Neural cell (in vitro differentiated cells): Measurements from ENCODE around the gene TAS2R41. TPM values are rescaled to one million over a fixed set of nuclear protein-coding genes. Genes with fewer than 3 reads are reported as not detected.

ENCODE experiments used
- H2AFZ ChIP-seq: fragments of 200-600, 300-800 bp; sonication (generic), shearing (Covaris generic); 2 replicates; pipeline ENCODE4 v1.6.0; 2014; ENCODE audit warnings: low read depth, mild to moderate bottlenecking, antibody characterized with exemption, low read length, moderate library complexity
- H3F3A ChIP-seq: fragments of 200-600 bp; shearing (Covaris generic); 2 replicates; pipeline ENCODE4 v1.6.1; 2016; ENCODE audit warnings: mild to moderate bottlenecking, moderate library complexity, mixed read lengths, antibody characterized with exemption, low read length; ENCODE audit not compliant: insufficient read depth, poor library complexity, severe bottlenecking
- H3K27ac ChIP-seq: fragments of 200-600, 300-800 bp; sonication (generic), shearing (Covaris generic); 2 replicates; pipeline ENCODE4 v1.5.1; 2014; ENCODE audit warnings: mild to moderate bottlenecking, low read length, moderate library complexity
- H3K27me3 ChIP-seq: fragments of 300-800, 200-600 bp; sonication (generic), shearing (Covaris generic); 2 replicates; pipeline ENCODE4 v1.6.0; 2014; ENCODE audit warnings: mild to moderate bottlenecking, low read depth, low read length, moderate library complexity; ENCODE audit not compliant: insufficient read depth
- H3K36me3 ChIP-seq: fragments of 300-800, 200-600 bp; sonication (generic), shearing (Covaris generic); 2 replicates; pipeline ENCODE4 v1.5.1; 2014; ENCODE audit warnings: mild to moderate bottlenecking, antibody characterized with exemption, low read length, moderate library complexity; ENCODE audit not compliant: insufficient read depth
- H3K4me2 ChIP-seq: fragments of 300-800, 200-600 bp; sonication (generic), shearing (Covaris generic); 2 replicates; pipeline ENCODE4 v1.6.0; 2014; ENCODE audit warnings: mild to moderate bottlenecking, low read length
- H3K4me3 ChIP-seq: fragments of 300-800, 200-600 bp; sonication (generic), shearing (Covaris generic); 2 replicates; pipeline ENCODE4 v1.5.1; 2014; ENCODE audit warnings: mild to moderate bottlenecking, low read length, moderate library complexity
- H3K79me2 ChIP-seq: fragments of 200-600 bp; shearing (Covaris generic); replicated peaks from 2 replicates; pipeline ENCODE4 v1.6.0; 2014; ENCODE audit warnings: mild to moderate bottlenecking, low read length, moderate library complexity; ENCODE audit not compliant: insufficient read depth
- H3K9ac ChIP-seq: fragments of 300-800, 200-600 bp; sonication (generic), shearing (Covaris generic); 2 replicates; pipeline ENCODE4 v1.6.1; 2016; ENCODE audit warnings: mild to moderate bottlenecking, low read length, mixed read lengths
- H3K9me2 ChIP-seq: fragments of 200-600 bp; shearing (Covaris generic); 2 replicates; pipeline ENCODE4 v1.6.1; 2016; ENCODE audit warnings: mild to moderate bottlenecking, low read length, mixed read lengths; ENCODE audit not compliant: insufficient read depth
- H3K9me3 ChIP-seq: fragments of 200-600, 300-800 bp; sonication (generic), shearing (Covaris generic); 2 replicates; pipeline ENCODE4 v1.6.1; 2016; ENCODE audit warnings: mild to moderate bottlenecking, mixed run types, low read length, moderate library complexity, mixed read lengths
- H4K20me1 ChIP-seq: fragments of 200-600 bp; shearing (Covaris generic); 2 replicates; pipeline ENCODE4 v1.6.1; 2016; ENCODE audit warnings: mild to moderate bottlenecking, mixed run types; ENCODE audit not compliant: insufficient read depth
- CTCF ChIP-seq: fragments of 450-650 bp; IDR thresholded peaks from 2 replicates; pipeline ENCODE4 v1.5.1; 2014; ENCODE audit warnings: antibody characterized with exemption, mild to moderate bottlenecking, moderate library complexity; ENCODE audit not compliant: poor library complexity, severe bottlenecking
- EP300 ChIP-seq: fragments of 450-650 bp; conservative IDR thresholded peaks from 2 replicates; pipeline ENCODE4 v1.6.1; 2014; ENCODE audit warnings: antibody characterized with exemption, mild to moderate bottlenecking, moderate library complexity; ENCODE audit not compliant: poor library complexity, severe bottlenecking
- EZH2 ChIP-seq: fragments of 200-600, 300-800 bp; shearing (Covaris generic), sonication (generic); IDR thresholded peaks from 2 replicates; pipeline ENCODE4 v1.6.1; 2014; ENCODE audit warnings: antibody characterized with exemption, low read length, borderline replicate concordance, mild to moderate bottlenecking; ENCODE audit not compliant: insufficient read depth, poor library complexity, severe bottlenecking
- MXI1 ChIP-seq: fragments of 450-650 bp; conservative IDR thresholded peaks from 2 replicates; pipeline ENCODE4 v1.6.1; 2014; ENCODE audit warnings: antibody characterized with exemption, mild to moderate bottlenecking; ENCODE audit not compliant: poor library complexity, severe bottlenecking
- POLR2AphosphoS5 ChIP-seq: IDR thresholded peaks from 2 replicates; pipeline ENCODE4 v1.6.1; 2012
- RAD21 ChIP-seq: fragments of 450-650 bp; conservative IDR thresholded peaks from 2 replicates; pipeline ENCODE4 v1.6.1; 2014; ENCODE audit warnings: antibody characterized with exemption, mild to moderate bottlenecking, moderate library complexity
- REST ChIP-seq: IDR thresholded peaks from 2 replicates; pipeline ENCODE4 v1.6.1; 2012; ENCODE audit warnings: borderline replicate concordance
- SMC3 ChIP-seq: fragments of 450-650 bp; conservative IDR thresholded peaks from 2 replicates; pipeline ENCODE4 v1.6.1; 2014; ENCODE audit warnings: antibody characterized with exemption, mild to moderate bottlenecking, moderate library complexity; ENCODE audit not compliant: poor library complexity
- TAF1 ChIP-seq: IDR thresholded peaks from 2 replicates; pipeline ENCODE4 v1.6.1; 2012; ENCODE audit warnings: low read depth
- polyA plus RNA-seq: library from polyadenylated mRNA; depleted of rRNA; stranded (reverse); fragments of >200 nt; gene quantifications from 2 replicates; pipeline ENCODE4 v1.2.3, GENCODE V29; 2014

The TAS2R41 gene
- polyA plus RNA-seq, 1 donor from 2014 or later: not detected

DNA sequence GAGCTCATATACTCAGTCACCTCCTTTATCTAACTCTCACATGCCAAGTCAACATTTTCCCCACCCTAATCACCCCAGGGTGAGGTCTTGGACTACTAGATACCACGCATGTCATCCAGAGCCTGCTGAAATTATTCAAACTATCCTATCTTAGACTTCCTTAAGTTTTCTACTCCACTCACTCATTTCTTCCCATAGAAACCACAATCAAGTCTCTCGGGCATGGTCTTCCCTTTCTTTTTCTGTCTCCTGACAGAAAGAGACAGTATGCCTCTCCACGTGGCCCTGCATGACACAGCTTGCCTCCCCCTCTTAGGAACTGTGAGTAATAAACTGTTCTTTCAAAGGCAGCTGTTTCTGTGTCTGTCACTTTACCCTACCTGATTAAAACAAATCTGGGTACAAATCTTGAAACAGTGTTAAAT lies 29.4 kb downstream of the TAS2R41 start:
- H3K4me2 ChIP-seq: no peak overlapping the region
- no peak for TF ChIP-seq SMC3
- no peak for TF ChIP-seq TAF1
- TF ChIP-seq RAD21: no peak
- TF ChIP-seq CTCF: no peak
- TF ChIP-seq EZH2: no peak
- no peak for TF ChIP-seq EP300
- no peak for TF ChIP-seq REST
- no peak for TF ChIP-seq POLR2AphosphoS5
- TF ChIP-seq MXI1: no peak
- no peaks in the 10 kb centered on the region for H3F3A ChIP-seq
- no peaks in the 10 kb centered on the region for H3K9me3 ChIP-seq
- H3K27me3 ChIP-seq: no peaks in the 10 kb centered on the region
- H2AFZ ChIP-seq: no peak overlapping the region
- no peaks in the 10 kb centered on the region for H3K36me3 ChIP-seq
- H4K20me1 ChIP-seq: no peaks in the 10 kb centered on the region
- H3K4me3 ChIP-seq: no peak overlapping the region
- H3K27ac ChIP-seq: no peak overlapping the region
- H3K9me2 ChIP-seq: no peaks in the 10 kb centered on the region
- no peak overlapping the region for H3K9ac ChIP-seq
- H3K79me2 ChIP-seq: no peaks in the 10 kb centered on the region

- no peaks in the 10 kb centered on the region for H3F3A ChIP-seq
- H3K27ac ChIP-seq: no peak overlapping the region
- TF ChIP-seq EZH2: no peak
- TF ChIP-seq TAF1: no peak
- no peak for TF ChIP-seq SMC3
- no peak for TF ChIP-seq REST
- no peak for TF ChIP-seq EP300
- TF ChIP-seq MXI1: no peak
- H3K4me3 ChIP-seq: no peak overlapping the region
- no peaks in the 10 kb centered on the region for H3K79me2 ChIP-seq
- no peak overlapping the region for H2AFZ ChIP-seq
- H4K20me1 ChIP-seq: no peaks in the 10 kb centered on the region
- H3K9me2 ChIP-seq: no peaks in the 10 kb centered on the region
- H3K27me3 ChIP-seq: no peaks in the 10 kb centered on the region
- H3K9me3 ChIP-seq: no peaks in the 10 kb centered on the region
- H3K9ac ChIP-seq: no peak overlapping the region
- no peaks in the 10 kb centered on the region for H3K36me3 ChIP-seq
- H3K4me2 ChIP-seq: no peak overlapping the region
Observed at GRCh38 chr7:143507534-143508055, 29.9 kb downstream of the TAS2R41 start.
